ENCODE data around the gene ZNF423. TPM values are rescaled to one million over a fixed set of nuclear protein-coding genes. Genes with fewer than 3 reads are reported as not detected.

Gene ZNF423
- polyA plus RNA-seq, 1 donor: 27.8 TPM

GRCh38 chr16:49531425-49531824, 324.5 kb downstream of the ZNF423 start:
- DNase-seq: no peak

- DNase-seq: no peak
Measured at GRCh38 chr16:49530427-49530970, 325.4 kb downstream of the ZNF423 start.

DNA sequence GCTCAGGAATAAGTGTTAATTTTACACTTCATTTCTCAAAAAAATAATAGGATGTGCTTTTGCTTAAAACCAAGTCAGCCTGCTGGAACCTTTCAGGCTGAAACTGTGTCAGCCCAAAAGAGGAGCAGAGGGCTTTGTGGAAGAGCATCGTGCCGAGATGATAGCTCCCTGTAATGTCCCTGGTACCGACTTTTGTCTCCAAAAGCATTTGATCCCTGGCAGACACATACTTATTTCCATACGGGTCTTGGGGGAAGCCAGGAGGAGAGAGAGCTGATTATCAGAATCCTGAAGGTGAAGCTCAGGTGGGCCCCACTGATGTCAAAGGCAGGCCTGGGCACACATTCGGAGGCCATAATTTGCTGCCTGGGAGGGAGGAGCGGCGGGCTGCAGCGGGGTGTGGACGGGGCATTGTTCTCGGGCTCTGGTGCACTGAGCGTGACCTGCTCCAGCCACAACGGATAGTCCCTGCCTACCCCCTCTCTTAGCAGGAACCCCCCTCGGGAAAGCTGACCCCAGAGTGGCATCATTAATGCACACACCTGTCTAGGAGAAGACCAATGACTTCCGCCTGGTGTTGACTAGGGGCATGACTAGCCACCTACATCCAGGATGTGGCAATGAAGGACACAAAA, 326.4 kb downstream of the ZNF423 start:
- DNase-seq: peak; percentile 34

GRCh38 chr16:49528866-49529288, 327.0 kb downstream of the ZNF423 start:
- no peak for DNase-seq

DNA sequence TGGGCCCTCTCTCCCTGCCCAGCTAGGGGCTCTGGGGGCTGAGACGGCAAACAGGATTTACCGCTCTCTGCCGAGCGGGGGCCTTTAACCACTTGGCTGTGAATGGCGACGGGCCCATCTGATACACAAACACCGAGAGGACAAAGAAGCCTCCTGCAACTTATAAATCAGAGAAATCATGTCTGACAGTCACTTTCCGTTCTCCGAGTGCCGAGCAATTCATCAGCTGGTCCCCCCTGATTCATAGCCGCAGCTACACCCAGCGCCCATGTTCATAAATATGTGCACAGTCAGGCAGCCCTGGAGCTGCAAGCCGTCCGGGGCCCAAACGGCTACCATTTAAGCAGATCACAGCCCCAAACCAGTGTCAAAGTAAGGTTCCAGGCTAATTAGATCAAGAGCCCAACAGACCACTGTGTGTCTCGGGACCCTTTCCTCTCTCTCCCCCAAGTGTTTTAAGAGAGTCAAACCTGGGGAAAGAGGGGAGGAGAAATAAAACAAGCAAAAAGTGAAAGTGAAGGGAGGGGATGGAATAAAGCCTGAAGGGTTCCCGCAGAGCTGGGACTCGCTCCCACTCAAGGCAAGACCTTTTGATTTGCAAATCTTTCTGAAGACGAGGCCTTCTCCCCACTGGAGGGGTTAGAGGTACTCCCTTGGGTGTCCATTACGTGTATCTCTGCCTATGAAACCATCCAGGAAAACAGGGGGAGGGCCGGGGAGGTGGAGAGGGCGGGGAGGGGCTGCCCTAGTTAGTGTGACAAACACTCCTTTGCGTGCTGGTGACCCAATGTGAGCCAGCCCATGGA, 327.6 kb downstream of the ZNF423 start:
- peak; percentile 47 for DNase-seq

- DNase-seq: no peak
Measured at GRCh38 chr16:49527611-49528010, 328.3 kb downstream of the ZNF423 start.

DNA sequence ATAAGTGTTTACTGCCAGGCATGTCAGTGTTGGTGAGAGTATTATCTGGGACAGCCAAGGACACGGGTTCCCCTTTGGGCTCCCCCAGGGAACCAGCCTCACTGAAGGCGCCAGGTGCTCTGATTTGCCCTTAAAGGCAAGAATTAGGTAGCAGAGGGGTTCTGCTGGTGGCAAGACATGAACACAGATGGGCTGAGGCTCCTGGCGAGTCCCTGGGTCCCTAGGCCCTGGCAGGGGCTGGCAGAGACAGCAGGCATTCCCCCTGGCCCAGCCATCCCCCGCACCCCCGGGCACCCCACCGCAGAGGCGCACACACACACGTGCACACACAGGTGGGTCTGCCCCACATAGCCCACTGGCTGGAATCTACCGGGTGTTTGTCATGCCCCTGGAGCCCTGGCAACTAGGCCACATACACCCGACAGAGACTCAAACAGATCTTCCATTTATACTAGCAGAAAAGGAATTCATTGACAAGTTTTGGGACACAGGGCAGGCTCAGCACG, 329.0 kb downstream of the ZNF423 start:
- DNase-seq: no peak

DNA sequence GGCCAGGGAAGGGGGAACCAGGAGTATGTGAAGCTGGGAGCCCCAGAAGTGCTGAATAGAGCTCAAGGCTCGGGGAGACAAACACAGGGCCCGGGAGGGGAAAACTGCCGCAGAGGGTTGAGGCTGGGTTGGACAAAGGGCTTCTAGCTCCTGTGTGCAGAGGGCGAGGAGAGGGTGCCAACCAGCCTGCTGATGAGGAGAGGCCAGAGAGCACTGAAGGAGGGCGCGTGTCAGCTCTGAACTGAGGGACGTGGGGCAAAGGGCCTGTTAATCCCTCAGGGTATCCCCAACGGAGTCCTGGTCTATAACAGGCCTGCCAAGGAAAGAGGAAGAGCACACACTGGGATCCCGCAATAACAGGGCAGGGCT, 331.0 kb downstream of the ZNF423 start:
- no peak for DNase-seq

GRCh38 chr16:49524216-49524946, 331.5 kb downstream of the ZNF423 start:
- peak; percentile 41 for DNase-seq

DNA sequence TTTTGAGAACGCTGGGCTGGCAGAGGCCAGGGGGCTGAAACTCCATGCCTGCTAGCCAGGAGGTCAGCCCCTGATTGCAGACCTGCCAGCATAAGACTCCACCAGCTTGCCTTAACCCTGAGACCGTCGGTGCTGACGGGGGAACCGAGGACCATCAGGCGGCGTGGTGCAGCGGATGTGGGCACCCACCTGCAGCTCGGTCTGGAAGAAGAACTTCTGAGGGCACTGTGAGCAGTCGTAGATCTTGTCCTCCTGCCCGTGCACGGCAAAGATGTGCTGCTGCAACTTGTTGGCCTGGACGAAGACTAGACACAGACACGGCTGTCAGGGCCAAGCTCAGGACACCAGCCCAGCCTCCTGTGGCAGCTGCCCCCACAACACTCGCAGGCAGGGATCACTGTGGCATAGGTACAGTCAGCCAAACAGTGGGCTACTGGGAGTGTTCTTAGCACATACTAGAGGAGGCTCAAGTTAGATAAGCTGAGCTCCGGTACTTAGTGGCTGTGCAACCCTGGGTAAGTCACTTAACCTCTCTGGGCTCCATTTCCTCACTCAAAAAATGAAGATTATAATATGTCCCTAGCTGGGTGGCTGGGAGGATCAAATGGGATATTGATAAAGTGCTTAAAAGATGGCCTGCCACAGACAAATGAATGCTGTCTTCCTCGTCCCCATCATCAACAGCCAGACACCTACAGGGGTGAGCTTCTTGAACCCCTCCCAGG, 332.3 kb downstream of the ZNF423 start:
- DNase-seq: no peak

DNA sequence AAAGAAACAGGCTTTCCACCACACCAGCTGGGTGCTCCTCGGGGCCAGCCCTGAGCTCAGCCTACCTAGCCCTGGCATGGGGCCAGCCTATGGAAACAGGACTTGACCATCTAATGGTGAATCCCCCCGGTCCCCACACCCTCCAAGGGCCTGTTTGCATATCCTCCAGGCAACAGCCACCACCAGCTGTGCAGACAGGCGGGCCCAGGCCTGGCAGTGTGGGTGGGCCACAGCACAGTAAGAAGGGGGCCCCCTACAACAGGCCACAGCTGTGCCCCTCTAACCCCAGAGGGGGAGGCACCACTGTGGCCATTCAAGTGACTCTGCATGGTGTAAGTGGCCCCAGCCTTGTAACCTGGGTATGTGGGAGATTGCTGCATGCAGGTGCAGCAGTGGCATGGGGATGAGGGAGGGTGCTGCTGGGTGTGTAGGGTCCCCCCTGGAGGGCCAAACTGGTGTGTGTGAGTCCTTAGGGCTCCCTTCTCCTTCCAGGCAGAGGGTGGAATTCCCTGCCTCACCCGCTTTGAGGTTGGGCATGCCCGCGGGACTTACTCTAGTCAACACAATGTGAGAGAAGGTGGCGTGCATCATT, 334.1 kb downstream of the ZNF423 start:
- DNase-seq: no peak

DNA sequence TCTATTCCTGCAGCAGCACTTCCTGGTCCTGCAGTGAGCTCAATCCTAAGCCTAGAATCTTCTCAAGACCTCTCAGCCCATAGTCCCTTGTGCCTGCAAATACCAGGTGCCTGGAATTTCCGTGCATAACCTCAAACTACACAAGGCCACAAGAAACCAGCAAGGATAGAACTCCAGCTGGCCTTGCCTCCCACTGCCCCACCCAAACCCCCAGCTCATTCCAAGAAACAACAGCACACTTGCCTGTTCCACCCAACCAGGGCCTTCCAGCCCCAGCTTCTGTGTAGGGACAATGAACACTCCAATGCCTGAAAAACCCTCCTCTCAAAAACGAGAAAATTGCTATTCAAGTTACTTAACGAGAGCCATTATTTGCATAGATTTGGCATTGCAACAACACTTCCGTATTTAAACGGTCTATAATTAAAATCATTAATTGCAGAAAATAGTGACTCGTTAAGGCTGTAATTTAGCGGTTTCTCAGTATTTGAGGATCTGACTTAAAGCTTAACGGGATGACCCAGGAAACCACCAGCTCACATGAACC, 335.3 kb downstream of the ZNF423 start:
- DNase-seq: no peak

DNA sequence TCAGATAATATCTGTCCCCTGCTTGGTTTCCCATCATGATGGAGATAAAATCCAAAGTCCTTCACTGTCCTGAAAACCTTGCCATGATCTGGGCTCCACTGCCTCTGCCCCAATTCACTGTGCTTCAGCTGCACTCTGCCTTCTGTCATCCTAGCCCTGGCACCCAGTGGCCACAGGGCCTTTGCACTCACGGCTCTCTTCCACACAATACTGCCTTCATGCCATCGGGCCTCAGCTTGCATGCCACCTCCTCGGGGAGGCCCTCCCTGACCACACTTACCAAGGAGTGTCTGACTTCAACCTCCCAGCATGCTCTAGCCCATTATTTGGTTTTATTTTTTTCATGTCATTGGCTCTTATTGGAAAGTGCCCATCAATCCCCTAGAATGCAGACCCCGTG, 336.2 kb downstream of the ZNF423 start:
- no peak for DNase-seq

GRCh38 chr16:49519008-49519656, 336.8 kb downstream of the ZNF423 start:
- no peak for DNase-seq

GRCh38 chr16:49516382-49517036, 339.4 kb downstream of the ZNF423 start:
- no peak for DNase-seq

GRCh38 chr16:49515861-49516260, 340.1 kb downstream of the ZNF423 start:
- DNase-seq: no peak

GRCh38 chr16:49515016-49515565, 340.8 kb downstream of the ZNF423 start:
- DNase-seq: no peak

DNA sequence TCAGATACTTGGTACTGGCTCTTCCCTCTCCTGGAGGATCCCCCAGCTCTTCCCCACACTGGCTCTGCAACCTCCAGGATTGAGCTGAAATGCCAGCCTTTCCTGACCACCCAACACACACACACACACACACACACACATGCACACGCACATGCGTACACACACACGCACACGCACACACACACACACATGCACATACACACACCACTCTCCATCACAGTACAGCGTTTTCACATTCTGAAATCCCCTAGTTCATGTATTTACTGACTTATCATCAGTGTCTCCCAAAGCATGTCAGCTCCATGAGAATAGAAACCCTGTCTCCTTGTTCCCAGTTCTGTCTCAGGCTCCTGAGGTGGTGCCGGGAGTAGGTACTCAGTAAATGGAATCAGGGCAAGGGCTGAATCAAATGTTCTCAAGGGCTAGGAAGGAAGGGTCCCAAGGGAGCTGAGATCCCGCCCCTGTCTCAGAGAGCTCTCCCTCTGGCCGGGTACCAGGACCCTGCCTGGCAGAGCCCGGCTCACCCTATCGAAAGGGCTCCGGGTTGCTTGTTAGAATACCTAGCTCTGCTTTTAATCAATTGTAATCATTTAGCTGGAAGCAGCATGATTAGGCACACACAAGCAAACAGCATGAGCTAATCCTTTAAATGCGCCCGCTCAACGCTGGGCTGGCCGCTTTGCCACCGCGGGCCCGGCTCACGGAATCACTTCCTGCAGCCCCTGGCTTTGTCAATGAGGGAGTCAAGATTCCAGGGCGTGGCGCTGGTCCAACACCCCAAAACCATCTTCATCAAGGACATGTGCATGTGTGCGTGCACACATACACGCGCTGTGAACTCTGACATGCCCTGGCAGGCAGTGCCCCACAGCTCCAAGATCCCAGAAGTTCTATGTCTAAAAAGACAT, 341.6 kb downstream of the ZNF423 start:
- DNase-seq: no peak

- no peak for DNase-seq
Measured at GRCh38 chr16:49513040-49513439, 342.9 kb downstream of the ZNF423 start.
